NCI-H128 (cell line): Measurements from ENCODE around the gene ZNF808.
A peak's percentile ranks its signal among the peaks of the same experiment; 100 is the strongest.
"Not testable (repeated sequence)": the region's sequence is repeated elsewhere in the genome, so short reads cannot be mapped to it uniquely, and the experiment has no call there.

Source experiments
- DNase-seq: peaks from one replicate; lab custom pipeline; 2025; ENCODE audit not compliant: unreplicated experiment; lab: John Stamatoyannopoulos, UW

The ZNF808 gene

GRCh38 chr19:52592301-52592700 lies 64.8 kb downstream of the ZNF808 start:
- no peak for DNase-seq

GRCh38 chr19:52593441-52593840 lies 66.0 kb downstream of the ZNF808 start:
- DNase-seq = not testable (repeated sequence)

GRCh38 chr19:52599241-52599640 lies 71.8 kb downstream of the ZNF808 start:
- no peak for DNase-seq

GRCh38 chr19:52600639-52601024 lies 73.2 kb downstream of the ZNF808 start:
- DNase-seq = no peak

GRCh38 chr19:52601025-52601973 lies 73.8 kb downstream of the ZNF808 start:
- peak; percentile 41 for DNase-seq

DNA sequence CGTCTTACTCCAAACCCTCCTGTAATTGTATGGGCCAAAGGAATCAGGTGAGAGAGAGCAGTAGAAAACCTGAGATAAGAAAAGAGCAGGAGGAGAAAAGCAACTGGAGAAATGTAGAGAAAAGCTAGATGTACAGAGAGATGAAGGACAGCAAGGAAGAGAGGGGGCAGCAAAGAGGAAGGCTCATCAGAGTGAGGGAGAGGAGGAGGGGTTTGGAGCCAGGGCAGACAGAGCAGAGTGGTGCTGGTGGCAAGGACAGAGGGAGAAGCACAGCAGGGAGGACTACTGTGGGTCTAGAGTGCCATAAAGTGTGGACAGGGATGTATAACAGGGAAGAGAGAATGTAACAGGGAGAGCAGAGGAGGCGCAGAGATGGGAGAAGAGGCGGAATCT lies 74.5 kb downstream of the ZNF808 start:
- not testable (repeated sequence) for DNase-seq

- DNase-seq = no peak
These were observed 75.5 kb downstream of the ZNF808 start for GRCh38 chr19:52602941-52603340.

- DNase-seq = no peak
These were observed 76.2 kb downstream of the ZNF808 start for GRCh38 chr19:52603558-52604207.
